HG02885 (cell line): ENCODE results near the gene KIF26B.
"Not testable (repeated sequence)": the region's sequence is repeated elsewhere in the genome, so short reads cannot be mapped to it uniquely, and the experiment has no call there.

Experiments used
- ATAC-seq: cut with Tn5 transposase; IDR thresholded peaks from one replicate; pipeline ENCODE4 v1.9.1; 2021; ENCODE audit warnings: mild to moderate bottlenecking; ENCODE audit not compliant: unreplicated experiment, poor library complexity

KIF26B gene

DNA sequence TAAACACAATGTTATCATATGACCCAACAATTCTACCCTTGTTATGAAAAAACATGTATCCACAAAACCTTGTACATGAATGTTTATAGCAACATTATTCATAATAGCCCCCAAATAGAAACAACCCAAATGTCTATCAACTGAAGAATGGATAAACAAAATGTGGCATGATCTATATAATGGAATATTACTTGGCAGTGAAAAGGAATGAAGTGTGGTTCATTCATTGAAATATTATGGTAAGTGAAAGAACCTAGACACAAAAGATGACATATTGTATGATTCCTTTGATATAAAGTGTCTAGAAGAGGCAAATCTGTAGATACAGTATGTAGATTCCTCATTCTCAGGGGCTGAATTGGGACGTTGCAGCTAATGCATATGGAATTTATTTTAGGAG, 151.2 kb downstream of the KIF26B start:
- ATAC-seq, result no peak

DNA sequence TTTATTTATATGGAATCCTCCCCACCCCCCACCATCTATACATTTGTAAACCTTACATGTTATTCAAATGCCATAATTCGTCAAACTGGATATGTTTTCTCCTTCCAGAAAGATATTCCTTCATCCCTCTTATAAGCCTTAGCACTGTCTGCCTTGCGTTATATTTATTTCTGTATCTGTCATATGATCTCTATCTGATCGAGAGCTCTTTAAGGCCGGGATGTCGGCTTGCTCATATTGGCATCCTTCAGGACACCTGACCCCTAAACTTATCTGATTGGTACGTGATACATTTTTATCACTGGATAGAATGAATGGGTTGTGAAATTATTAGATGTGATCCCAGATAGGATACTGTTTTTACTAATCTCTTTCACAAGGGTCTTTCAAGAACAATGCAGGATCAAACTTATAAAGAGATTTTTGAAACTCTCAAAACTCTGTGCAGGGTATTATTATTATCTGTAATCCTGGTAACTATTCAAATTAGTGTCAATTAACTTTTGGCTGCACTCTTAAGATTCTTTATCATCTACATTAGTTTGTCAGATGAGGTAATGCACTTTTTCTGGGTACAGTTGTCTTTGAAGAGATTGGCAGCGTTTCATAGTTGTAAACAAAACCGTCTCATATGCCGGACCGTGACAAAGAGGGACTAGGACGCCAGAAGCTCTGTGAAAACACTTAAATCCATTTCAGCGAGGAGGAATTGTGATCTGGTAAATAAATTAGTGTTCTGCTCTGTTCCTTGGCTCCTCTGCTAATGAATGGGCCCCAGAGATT, 152.0 kb downstream of the KIF26B start:
- no peak for ATAC-seq

DNA sequence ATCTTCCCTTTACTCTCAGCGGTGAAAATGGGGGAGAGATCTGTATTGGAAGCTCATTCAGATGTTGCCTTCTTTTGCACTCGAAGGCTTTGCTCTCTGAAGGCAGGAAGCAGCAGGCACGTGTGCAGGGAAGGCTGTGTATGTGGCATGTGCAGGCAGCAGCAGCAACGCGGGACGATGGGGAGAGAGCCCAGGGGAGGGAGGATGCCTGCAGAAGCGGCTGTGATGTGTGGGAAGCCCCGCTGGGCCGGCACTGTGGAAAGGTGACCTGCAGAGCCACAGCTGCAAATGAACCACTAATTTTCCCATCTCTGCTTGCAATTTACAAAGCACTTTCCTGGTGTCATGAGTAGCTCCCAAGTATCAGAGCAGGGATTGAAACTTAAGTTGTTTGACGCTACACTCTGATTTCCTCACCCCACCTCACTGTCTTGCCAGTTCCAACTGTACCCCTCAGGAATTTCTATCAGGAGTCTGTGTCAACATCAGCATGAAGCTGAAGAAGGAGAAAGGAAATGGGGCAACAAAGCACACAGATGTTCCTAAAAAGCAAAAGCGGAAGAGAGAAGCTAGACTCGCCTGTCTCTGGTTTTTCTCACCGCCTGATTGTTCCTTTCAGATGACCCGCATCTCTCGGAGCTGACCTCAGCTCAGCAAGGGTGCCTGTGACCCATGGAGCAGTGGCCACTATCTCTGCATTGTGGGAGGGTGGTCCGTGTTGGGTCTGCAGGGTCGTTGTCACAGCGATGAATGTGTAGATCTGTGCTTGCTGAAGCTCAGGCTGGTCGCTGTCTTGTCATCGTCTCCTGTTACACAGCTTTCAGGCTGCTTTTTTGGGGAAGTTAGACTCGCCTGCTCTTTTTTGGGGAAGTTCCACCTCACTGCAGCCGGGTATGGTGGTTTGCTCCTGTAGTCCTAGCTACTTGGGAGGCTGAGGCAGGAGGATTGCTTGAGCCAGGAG, 156.1 kb downstream of the KIF26B start:
- peak; percentile 65 for ATAC-seq

- no peak for ATAC-seq
Observed at GRCh38 chr1:245311887-245312536, 157.2 kb downstream of the KIF26B start.

DNA sequence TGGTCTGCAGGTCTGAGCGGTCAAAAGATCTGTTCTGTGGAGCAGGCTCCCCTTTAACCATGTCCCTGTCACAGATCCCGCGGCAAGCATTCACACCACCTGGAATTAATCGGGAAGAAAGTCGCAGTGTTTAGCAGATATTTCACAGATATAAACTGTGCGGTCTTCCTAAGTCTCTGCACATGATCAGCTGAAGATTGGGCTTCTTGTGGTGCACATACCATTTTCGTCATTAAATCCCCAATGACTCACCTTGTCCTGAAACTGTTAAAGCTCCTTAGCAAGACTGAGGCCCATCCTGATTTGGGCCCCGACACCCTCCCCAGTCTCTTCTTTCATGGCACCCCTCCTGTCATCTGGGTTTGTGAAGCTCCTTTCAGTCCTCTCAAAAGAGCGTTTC, 158.8 kb downstream of the KIF26B start:
- no peak for ATAC-seq

DNA sequence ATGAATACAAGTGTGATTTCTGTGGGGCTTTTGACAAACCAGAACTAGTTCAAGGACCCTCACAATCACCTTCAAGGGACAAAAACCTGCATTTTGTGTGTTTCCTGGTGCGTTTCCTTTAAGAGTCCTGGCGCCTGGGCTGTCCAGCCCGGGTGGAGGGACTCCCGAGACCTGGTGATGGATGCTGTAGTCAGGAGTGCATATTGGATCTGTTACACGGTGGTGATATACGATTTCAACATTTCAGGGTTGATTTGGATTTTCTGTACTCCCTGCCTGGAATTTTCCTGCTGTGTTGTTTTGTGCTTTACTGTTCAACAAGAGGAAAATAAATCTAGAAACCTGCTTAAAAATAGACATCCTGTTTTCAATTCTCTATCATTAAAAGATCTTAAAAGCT, 162.0 kb downstream of the KIF26B start:
- no peak for ATAC-seq

- no peak for ATAC-seq
Observed at GRCh38 chr1:245317217-245317616, 162.4 kb downstream of the KIF26B start.

DNA sequence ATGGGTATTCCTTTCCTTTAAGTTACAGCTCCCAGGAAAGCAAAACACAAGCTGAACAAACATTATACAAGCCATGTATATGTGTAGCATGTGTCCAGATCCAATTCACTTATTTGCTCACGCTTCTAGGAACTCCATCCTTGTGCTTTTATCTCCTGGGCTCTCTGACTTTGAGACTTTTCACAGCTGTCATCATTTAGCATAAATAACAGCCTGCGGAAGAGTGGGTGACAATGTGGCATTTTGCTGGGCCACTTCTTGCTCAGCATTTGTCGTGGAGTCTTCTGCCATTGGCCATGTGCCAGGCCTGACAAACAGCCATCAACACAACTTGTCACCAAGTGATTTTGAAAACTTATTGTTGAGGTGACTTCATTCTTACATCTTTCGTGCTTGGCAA, 164.3 kb downstream of the KIF26B start:
- ATAC-seq, result no peak

GRCh38 chr1:245322673-245323072, 167.9 kb downstream of the KIF26B start:
- no peak for ATAC-seq

DNA sequence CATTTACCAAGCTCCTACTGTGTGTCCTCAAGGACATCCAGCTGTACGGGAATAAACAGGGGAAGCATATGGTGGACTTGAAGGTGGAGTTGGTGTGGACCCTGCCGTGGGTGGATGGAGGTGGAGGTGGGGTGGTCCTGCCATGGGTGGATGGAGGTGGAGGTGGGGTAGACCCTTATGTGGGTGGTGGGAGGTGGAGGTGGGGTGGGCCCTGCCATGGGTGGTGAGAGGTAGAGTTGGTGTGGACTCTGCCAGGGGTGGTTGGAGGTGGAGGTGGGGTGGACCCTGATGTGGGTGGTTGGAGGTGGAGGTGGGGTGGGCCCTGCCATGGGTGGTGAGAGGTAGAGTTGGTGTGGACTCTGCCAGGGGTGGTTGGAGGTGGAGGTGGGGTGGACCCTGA, 169.0 kb downstream of the KIF26B start:
- ATAC-seq, result not testable (repeated sequence)

DNA sequence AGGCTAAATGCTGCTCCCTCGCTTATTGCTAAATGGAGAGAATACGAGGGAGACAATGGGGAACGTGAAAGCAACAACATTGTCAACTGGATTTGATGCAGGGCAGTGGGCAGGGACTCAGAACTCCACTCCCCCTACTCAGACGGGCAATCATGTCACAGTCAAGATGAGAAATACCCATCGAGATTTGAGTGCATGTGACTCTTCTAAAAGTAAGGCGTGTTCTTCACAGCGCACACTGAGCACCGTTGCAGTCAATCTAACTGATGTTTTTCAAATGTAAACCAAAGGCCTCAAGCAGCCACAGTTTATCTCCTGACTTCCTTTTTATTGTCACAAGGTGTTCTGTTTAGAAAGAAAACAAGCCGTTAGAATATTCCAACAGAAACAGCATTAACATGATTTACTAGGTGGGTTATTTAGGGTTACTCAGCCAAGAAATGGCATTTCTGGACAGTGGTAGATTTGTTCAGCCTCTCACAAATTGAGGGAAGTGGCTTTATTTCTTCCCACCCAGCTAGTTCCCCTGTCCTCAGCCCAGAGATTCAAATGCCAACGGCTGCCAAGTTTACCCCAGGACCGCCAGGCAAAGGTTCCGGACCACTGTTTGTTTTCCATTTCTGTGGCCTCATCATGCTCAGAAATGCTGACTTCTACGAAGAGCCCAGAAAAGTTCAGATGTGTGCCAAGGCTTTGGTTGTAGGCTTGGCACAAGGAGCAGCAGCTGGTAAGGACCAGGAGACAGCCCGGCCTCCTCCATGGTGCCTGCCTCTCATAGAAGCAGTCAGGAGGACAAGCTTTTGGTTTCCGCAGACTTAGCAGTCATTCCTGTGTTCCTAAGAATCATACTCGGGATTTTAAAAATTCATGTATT, 171.4 kb downstream of the KIF26B start:
- no peak for ATAC-seq

DNA sequence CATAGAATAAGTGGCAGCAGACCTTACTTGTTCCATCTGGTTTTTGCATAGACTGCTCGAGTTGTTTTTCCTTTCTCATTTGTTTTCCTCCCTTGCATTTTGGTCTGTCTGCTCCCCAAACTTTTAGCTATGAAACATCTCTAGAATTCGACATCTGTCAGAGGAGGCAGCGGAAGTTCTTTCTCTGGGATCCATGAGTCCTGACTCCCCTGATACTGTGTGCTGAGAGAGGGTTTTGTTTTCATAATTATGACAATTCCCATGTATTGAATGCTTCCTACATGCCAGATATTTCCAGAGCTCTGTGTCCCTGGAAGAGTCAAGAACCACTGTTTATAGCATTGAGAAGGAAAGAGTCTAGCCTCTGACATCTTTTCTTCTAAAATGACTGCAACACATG, 172.6 kb downstream of the KIF26B start:
- ATAC-seq, result no peak

DNA sequence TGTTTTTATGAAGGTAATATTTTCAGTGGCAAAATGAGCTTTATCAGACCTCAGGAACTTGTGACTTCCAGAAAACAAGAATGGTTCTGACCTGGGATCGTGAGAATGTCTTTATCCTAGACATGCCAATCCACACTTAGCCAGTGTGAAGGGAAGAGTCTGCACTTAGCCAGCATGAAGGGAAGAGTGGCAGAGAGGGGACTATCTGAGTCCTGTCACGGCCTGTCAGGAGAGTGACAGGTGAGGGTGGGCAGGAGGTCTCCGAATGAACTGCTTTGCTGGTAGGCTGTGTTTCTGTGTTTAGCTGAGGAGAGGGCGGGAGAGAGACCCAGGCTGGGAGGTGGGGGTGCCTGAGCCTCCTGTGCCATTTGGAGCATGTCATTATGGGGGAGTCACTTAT, 173.1 kb downstream of the KIF26B start:
- ATAC-seq, result no peak

DNA sequence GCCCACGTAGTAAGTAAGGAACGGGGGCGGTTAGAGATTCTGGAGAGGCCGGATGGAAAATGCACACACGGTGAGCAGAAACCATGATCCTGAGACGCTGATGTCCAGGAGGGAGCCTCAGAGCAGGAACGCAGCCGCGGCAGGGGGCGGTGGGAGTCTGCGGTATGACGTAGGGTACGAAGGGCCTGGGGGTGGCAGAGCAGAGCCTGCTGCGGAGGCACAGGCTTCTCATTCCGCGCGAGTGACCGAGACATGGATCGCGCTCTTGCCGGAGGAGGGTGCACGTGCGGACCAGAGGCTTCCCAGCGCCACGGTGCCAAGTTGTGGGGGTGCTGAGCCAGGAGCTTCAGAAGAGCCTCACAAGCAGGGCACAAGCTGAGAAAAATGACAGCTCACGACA, 176.2 kb downstream of the KIF26B start:
- ATAC-seq, result no peak

DNA sequence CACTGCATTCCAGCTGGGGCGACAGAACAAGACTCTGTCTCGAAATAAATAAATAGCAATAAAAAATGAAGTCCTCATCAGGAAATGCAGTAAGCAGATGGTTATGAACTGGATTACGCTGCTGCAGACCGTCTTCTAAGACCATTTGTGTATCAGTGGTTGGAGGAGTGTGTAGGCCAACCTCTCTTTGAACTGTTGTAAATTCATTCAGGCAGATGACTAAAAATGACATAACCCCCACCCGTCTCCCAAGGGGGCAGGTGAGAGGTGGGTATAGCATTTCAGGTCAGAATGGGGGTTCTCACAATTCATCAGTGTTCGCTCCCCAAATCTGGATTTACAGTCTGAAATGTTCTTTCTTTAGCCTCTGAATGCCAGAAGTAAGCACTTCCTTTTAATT, 177.3 kb downstream of the KIF26B start:
- ATAC-seq, result no peak

- ATAC-seq, result no peak
Observed at GRCh38 chr1:245332513-245332912, 177.7 kb downstream of the KIF26B start.

DNA sequence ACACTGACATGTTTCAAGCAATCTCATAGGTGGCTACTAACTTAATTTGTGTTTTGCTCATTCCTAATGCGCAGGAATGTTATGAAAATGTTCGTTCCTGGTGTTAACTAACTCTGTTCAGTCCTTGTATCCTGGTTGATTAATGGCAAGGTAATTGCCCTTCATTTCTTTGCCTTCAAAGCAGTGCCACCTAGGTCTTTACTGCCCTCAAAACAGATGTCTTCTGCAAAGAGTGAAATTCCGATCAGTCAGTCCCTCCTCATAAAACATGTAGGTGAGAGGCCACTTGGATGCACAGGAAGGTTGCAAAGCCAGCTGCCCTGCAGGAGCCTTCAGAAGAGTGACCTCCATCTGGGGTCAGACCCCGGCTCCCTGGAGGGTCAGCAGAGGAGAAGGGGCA, 179.4 kb downstream of the KIF26B start:
- ATAC-seq, result no peak

DNA sequence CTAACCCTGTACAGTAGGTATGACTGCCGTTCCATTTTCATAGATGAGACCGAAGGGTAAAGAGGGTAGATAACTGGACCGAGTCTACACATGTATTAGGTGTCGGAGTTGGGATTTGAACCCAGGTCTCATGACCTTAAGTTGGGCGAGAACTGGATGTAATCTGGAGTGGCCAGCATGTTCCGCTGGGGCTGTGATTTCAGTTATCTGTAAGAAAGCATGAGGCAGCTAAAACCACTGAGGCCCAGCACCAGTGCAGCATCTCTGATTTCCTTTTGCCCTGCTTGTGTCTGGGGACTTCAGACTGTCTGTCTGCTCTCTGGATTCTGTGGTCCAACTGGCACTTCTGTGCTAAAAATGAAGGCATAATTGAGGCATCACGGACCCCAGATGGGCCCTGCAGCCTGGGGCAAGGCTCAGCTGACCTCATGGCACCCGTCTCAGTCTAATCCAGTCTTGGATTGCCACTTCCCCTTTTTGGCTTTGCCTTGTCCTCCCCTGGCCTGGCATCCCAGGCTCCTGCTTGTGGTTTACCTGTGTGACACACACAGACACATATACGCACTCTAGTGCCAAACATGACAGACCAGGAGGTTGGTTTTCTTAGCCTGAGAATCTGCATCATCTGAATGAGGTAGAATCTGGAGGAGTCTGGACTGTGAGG, 180.2 kb downstream of the KIF26B start:
- ATAC-seq, result no peak

DNA sequence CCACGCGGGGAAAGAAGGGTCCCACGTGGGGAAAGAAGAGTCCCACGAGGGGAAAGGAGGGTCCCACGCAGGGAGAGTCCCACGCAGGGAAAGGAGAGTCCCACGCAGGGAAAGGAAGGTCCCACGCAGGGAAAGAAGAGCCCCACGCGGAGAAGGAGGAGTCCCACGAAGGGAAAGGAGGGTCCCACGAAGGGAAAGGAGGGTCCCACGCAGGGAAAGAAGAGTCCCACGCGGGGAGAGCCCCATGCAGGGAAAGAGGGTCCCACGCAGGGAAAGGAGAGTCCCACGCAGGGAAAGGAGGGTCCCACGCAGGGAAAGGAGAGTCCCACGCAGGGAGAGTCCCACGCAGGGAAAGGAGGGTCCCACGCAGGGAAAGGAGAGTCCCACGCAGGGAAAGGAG, 180.9 kb downstream of the KIF26B start:
- not testable (repeated sequence) for ATAC-seq
